Measurements from ENCODE around the gene SULF2.

Gene SULF2

GRCh38 chr20:47762699-47763268, 22.5 kb downstream of the SULF2 start:
- no peak for DNase-seq (ENCODE audit: low read depth in 3 of 3)

GRCh38 chr20:47761482-47762047, 23.7 kb downstream of the SULF2 start:
- no peak for DNase-seq (ENCODE audit: low read depth in 3 of 3)

GRCh38 chr20:47760686-47761481, 24.4 kb downstream of the SULF2 start:
- DNase-seq (ENCODE audit: low read depth in 3 of 3): no peak

- DNase-seq (ENCODE audit: low read depth in 3 of 3): no peak
Measured at GRCh38 chr20:47758517-47759450, 26.5 kb downstream of the SULF2 start.

GRCh38 chr20:47757145-47758035, 27.9 kb downstream of the SULF2 start:
- DNase-seq (ENCODE audit: low read depth in 3 of 3): no peak

GRCh38 chr20:47754946-47755652, 30.2 kb downstream of the SULF2 start:
- DNase-seq (ENCODE audit: low read depth in 3 of 3): no peak

GRCh38 chr20:47754388-47754715, 30.9 kb downstream of the SULF2 start:
- no peak for DNase-seq (ENCODE audit: low read depth in 3 of 3)

- no peak for DNase-seq (ENCODE audit: low read depth in 3 of 3)
Measured at GRCh38 chr20:47753576-47754387, 31.5 kb downstream of the SULF2 start.

- no peak for DNase-seq (ENCODE audit: low read depth in 3 of 3)
Measured at GRCh38 chr20:47751449-47751848, 33.8 kb downstream of the SULF2 start.

- DNase-seq (ENCODE audit: low read depth in 3 of 3): no peak
Measured at GRCh38 chr20:47749339-47749738, 35.9 kb downstream of the SULF2 start.

- no peak for DNase-seq (ENCODE audit: low read depth in 3 of 3)
Measured at GRCh38 chr20:47748823-47749222, 36.5 kb downstream of the SULF2 start.

GRCh38 chr20:47748069-47748468, 37.2 kb downstream of the SULF2 start:
- DNase-seq (ENCODE audit: low read depth in 3 of 3): no peak

GRCh38 chr20:47747669-47748031, 37.6 kb downstream of the SULF2 start:
- DNase-seq (ENCODE audit: low read depth in 3 of 3): no peak

- no peak for DNase-seq (ENCODE audit: low read depth in 3 of 3)
Measured at GRCh38 chr20:47744803-47745202, 40.5 kb downstream of the SULF2 start.

GRCh38 chr20:47743671-47744070, 41.6 kb downstream of the SULF2 start:
- no peak for DNase-seq (ENCODE audit: low read depth in 3 of 3)

GRCh38 chr20:47741669-47742608, 43.3 kb downstream of the SULF2 start:
- no peak for DNase-seq (ENCODE audit: low read depth in 3 of 3)

- no peak for DNase-seq (ENCODE audit: low read depth in 3 of 3)
Measured at GRCh38 chr20:47740862-47741184, 44.5 kb downstream of the SULF2 start.

- DNase-seq (ENCODE audit: low read depth in 3 of 3): no peak
Measured at GRCh38 chr20:47740121-47740861, 45.0 kb downstream of the SULF2 start.
